Measurements from ENCODE around the gene RMC1. TPM values are rescaled to one million over a fixed set of nuclear protein-coding genes. Genes with fewer than 3 reads are reported as not detected.
"Not testable (repeated sequence)": the region's sequence is repeated elsewhere in the genome, so short reads cannot be mapped to it uniquely, and the experiment has no call there.

RMC1 gene
- total RNA-seq, 1 donor from 2014 or later: 26.8 TPM

DNA sequence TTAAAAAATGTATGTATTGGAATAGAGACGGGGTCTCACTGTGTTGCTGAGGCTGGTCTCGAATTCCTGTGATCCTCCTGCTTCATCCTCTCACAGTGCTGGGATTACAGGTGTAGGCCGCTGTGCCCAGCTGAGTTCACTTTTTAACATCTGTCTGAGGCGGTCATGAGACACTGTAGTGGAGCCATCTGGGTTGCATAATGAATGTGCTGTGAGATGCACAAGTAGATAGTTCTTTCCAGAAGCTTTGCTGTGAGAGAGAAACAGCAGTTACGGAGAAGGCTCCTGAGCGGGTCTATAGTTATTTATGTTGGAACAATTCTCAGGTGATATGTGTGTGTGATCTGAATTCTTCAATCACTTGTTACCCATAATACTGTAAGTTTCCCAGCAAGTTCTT lies 3.1 kb downstream of the RMC1 start:
- Mint-ChIP-seq H3K4me3 (ENCODE audit: unreplicated experiment) (no peak overlapping the region), H3K27ac (ENCODE audit: unreplicated experiment) (no peak overlapping the region), H3K27me3 (ENCODE audit: low read depth) (no peaks in the 10 kb centered on the region), H3K9me3 (ENCODE audit: low read depth) (no peaks in the 10 kb centered on the region), H3K36me3 (ENCODE audit: low read depth) (peaks cover 13% of the 10 kb centered on the region), H3K4me1 (ENCODE audit: low read depth) (peaks cover 25% of the 10 kb centered on the region)
- TF ChIP-seq, protein P1, sequence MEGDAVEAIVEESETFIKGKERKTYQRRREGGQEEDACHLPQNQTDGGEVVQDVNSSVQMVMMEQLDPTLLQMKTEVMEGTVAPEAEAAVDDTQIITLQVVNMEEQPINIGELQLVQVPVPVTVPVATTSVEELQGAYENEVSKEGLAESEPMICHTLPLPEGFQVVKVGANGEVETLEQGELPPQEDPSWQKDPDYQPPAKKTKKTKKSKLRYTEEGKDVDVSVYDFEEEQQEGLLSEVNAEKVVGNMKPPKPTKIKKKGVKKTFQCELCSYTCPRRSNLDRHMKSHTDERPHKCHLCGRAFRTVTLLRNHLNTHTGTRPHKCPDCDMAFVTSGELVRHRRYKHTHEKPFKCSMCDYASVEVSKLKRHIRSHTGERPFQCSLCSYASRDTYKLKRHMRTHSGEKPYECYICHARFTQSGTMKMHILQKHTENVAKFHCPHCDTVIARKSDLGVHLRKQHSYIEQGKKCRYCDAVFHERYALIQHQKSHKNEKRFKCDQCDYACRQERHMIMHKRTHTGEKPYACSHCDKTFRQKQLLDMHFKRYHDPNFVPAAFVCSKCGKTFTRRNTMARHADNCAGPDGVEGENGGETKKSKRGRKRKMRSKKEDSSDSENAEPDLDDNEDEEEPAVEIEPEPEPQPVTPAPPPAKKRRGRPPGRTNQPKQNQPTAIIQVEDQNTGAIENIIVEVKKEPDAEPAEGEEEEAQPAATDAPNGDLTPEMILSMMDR (IDR thresholded peaks at IDR 0.05): no peak
- DNase-seq (ENCODE audit: low spot score): no peak

DNA sequence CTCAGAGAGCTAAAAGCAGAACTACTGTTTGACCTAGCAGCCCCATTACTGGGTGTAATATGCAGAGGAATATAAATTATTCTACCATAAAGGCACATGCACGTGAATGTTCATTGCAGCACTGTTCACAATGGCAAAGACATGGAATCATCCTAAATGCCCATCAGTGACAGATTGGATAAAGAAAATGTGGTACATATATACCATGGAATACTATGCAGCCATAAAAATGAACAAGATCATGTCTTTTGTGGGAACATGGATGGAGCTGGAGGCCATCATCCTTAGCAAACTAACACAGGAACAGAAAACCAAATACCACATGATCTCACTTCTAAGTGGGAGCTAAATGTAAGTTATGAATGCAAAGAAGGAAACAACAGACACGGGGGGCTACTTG lies 7.6 kb downstream of the RMC1 start:
- not testable (repeated sequence) for H3K27me3 Mint-ChIP-seq (ENCODE audit: low read depth); H3K9me3 Mint-ChIP-seq (ENCODE audit: low read depth); H3K4me1 Mint-ChIP-seq (ENCODE audit: low read depth); H3K27ac Mint-ChIP-seq (ENCODE audit: unreplicated experiment); H3K4me3 Mint-ChIP-seq (ENCODE audit: unreplicated experiment); DNase-seq (ENCODE audit: low spot score)
- H3K36me3 Mint-ChIP-seq (ENCODE audit: low read depth): peaks cover 11% of the 10 kb centered on the region

DNA sequence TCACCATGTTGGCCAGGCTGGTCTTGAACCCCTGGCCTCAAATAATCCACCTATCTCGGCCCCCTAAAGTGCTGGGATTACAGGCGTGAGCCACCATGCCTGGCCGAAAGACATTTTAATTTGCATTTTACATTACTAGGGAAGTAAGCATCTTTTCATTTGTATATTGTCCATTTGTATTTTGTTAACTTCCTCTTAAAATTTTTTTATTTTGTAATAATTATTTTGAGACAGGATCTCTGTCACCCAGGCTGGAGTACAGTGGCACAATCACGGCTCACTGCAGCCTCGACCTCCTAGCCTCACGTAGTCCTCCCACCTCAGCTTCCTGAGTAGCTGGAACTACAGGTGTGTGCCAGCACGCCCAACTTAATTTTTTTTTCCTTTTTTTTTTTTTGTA lies 8.9 kb downstream of the RMC1 start:
- not testable (repeated sequence) for H3K4me3 Mint-ChIP-seq (ENCODE audit: unreplicated experiment); DNase-seq (ENCODE audit: low spot score); H3K27ac Mint-ChIP-seq (ENCODE audit: unreplicated experiment); H3K9me3 Mint-ChIP-seq (ENCODE audit: low read depth); H3K27me3 Mint-ChIP-seq (ENCODE audit: low read depth); H3K4me1 Mint-ChIP-seq (ENCODE audit: low read depth)
- H3K36me3 Mint-ChIP-seq (ENCODE audit: low read depth): peaks cover 11% of the 10 kb centered on the region

DNA sequence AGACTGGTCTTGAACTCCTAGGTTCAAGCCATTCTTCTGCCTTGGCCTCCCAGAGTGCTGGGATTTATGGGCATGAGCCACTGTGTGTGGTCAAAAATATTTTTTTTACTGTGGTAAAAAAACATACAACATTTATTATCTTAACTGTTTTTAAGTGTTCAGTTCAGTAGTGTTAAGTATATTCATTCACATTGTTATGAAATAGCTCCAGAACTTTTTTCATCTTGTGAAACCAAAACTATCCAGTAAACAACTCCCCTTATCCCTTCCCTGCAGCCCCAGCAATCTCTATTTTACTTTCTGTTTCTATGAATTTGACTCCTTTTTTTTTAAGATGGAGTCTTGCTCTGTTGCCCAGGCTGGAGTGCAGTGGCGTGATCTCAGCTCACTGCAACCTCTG lies 9.3 kb downstream of the RMC1 start:
- TF ChIP-seq, protein P1 (IDR thresholded peaks at IDR 0.05): no peak
- Mint-ChIP-seq H3K4me1 (ENCODE audit: low read depth) (peaks cover 9% of the 10 kb centered on the region), H3K27ac (ENCODE audit: unreplicated experiment) (no peak overlapping the region), H3K36me3 (ENCODE audit: low read depth) (peaks cover 13% of the 10 kb centered on the region), H3K27me3 (ENCODE audit: low read depth) (no peaks in the 10 kb centered on the region), H3K4me3 (ENCODE audit: unreplicated experiment) (no peak overlapping the region), H3K9me3 (ENCODE audit: low read depth) (no peaks in the 10 kb centered on the region)
- no peak for DNase-seq (ENCODE audit: low spot score)

DNA sequence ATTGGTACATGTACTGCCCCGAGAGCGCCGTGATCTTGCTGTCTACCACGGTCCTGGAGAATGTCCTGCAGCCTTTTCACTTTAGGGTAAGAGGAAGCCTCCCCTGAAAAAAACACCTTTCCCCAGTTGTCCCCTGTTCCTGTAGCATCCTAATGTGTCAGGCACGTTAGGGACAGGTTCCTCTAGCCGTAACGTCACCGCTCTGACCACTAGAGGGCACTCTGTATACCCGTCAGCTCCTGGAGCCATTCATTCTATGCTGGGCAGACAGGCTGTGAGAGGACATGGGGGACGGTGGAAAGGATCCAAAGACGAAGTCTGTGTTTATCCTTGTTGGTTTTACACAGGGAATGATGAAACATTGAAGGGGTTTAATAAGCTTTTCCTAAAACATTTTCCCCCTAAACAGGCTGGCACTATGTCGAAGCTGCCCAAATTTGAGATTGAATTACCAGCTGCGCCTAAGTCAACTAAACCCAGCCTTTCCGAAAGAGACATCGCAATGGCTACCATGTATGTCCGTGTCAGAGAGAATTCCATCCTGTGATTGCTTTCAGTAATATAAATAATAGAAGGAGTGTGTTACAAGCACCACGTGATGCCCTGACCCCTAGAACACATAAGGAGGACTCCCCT lies 12.7 kb downstream of the RMC1 start:
- Mint-ChIP-seq H3K4me3 (ENCODE audit: unreplicated experiment) (no peak overlapping the region), H3K27ac (ENCODE audit: unreplicated experiment) (peak overlapping the region; percentile 28), H3K27me3 (ENCODE audit: low read depth) (no peaks in the 10 kb centered on the region), H3K9me3 (ENCODE audit: low read depth) (no peaks in the 10 kb centered on the region), H3K36me3 (ENCODE audit: low read depth) (peaks cover 18% of the 10 kb centered on the region), H3K4me1 (ENCODE audit: low read depth) (peaks cover 11% of the 10 kb centered on the region)
- DNase-seq (ENCODE audit: low spot score): no peak
- TF ChIP-seq, protein P1 (IDR thresholded peaks at IDR 0.05): peak; percentile 94

DNA sequence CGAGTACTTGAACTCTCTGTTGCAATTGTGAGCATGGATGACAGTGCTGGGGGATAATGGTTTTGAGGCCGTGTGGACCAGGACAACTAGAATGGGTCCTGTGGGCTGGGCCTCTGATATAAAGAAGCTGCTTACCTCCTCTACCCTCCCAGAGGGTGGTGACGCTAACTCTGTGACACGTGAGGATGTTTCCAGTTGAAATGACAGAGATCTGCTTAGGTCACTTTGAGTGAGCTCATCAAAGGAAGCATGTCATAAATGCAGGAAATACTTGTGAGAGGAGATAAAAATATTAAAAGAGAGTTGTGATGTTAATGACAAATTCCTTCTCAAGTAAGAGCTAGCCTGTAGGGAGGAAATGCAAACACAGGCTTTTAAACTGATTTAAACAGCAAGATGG lies 16.4 kb downstream of the RMC1 start:
- H3K27me3 Mint-ChIP-seq (ENCODE audit: low read depth): no peaks in the 10 kb centered on the region
- TF ChIP-seq, protein P1 (IDR thresholded peaks at IDR 0.05): no peak
- H3K27ac Mint-ChIP-seq (ENCODE audit: unreplicated experiment): peak overlapping the region; percentile 65
- H3K4me3 Mint-ChIP-seq (ENCODE audit: unreplicated experiment): no peak overlapping the region
- no peak for DNase-seq (ENCODE audit: low spot score)
- H3K4me1 Mint-ChIP-seq (ENCODE audit: low read depth): peaks cover 30% of the 10 kb centered on the region
- H3K9me3 Mint-ChIP-seq (ENCODE audit: low read depth): no peaks in the 10 kb centered on the region
- H3K36me3 Mint-ChIP-seq (ENCODE audit: low read depth): peaks cover 26% of the 10 kb centered on the region

All from chondrocyte (in vitro differentiated cells).